HG02981 (cell line): ENCODE measurements around the gene PPP1R9A.
A peak's percentile ranks its signal among the peaks of the same experiment; 100 is the strongest.

Experiments used
- ATAC-seq: cut with Tn5 transposase; IDR thresholded peaks from one replicate; pipeline ENCODE4 v1.9.1; 2021; ENCODE audit warnings: mild to moderate bottlenecking, moderate library complexity; ENCODE audit not compliant: unreplicated experiment

PPP1R9A gene

GRCh38 chr7:95190515-95190914 lies 283.1 kb downstream of the PPP1R9A start:
- no peak for ATAC-seq

- no peak for ATAC-seq
Measured at GRCh38 chr7:95191795-95192194, 284.4 kb downstream of the PPP1R9A start.

GRCh38 chr7:95198863-95199262 lies 291.5 kb downstream of the PPP1R9A start:
- ATAC-seq: no peak

GRCh38 chr7:95199779-95200558 lies 292.6 kb downstream of the PPP1R9A start:
- ATAC-seq: peak; percentile 59

- no peak for ATAC-seq
Measured at GRCh38 chr7:95200741-95201140, 293.3 kb downstream of the PPP1R9A start.

- ATAC-seq: no peak
Measured at GRCh38 chr7:95201727-95202126, 294.3 kb downstream of the PPP1R9A start.

- no peak for ATAC-seq
Measured at GRCh38 chr7:95204618-95205017, 297.2 kb downstream of the PPP1R9A start.

GRCh38 chr7:95205665-95206225 lies 298.4 kb downstream of the PPP1R9A start:
- no peak for ATAC-seq

GRCh38 chr7:95209276-95209675 lies 301.9 kb downstream of the PPP1R9A start:
- no peak for ATAC-seq

- ATAC-seq: no peak
Measured at GRCh38 chr7:95209788-95210187, 302.4 kb downstream of the PPP1R9A start.

GRCh38 chr7:95213148-95213547 lies 305.8 kb downstream of the PPP1R9A start:
- ATAC-seq: no peak

- ATAC-seq: no peak
Measured at GRCh38 chr7:95213809-95214492, 306.6 kb downstream of the PPP1R9A start.

GRCh38 chr7:95219721-95220120 lies 312.3 kb downstream of the PPP1R9A start:
- no peak for ATAC-seq

- ATAC-seq: no peak
Measured at GRCh38 chr7:95220328-95220727, 312.9 kb downstream of the PPP1R9A start.

- ATAC-seq: no peak
Measured at GRCh38 chr7:95225301-95225700, 317.9 kb downstream of the PPP1R9A start.

GRCh38 chr7:95229301-95229700 lies 321.9 kb downstream of the PPP1R9A start:
- no peak for ATAC-seq

GRCh38 chr7:95238252-95238943 lies 331.0 kb downstream of the PPP1R9A start:
- ATAC-seq: no peak

- ATAC-seq: no peak
Measured at GRCh38 chr7:95240921-95241320, 333.5 kb downstream of the PPP1R9A start.

- no peak for ATAC-seq
Measured at GRCh38 chr7:95242266-95242665, 334.9 kb downstream of the PPP1R9A start.

GRCh38 chr7:95244616-95245015 lies 337.2 kb downstream of the PPP1R9A start:
- no peak for ATAC-seq

- ATAC-seq: no peak
Measured at GRCh38 chr7:95245828-95246500, 338.6 kb downstream of the PPP1R9A start.
